Adrenal gland (tissue), 12 donors: ENCODE data around the gene STXBP1. TPM values are rescaled to one million over a fixed set of nuclear protein-coding genes. Genes with fewer than 3 reads are reported as not detected.

ENCODE experiments used
- DNase-seq, 7 donors: peaks; one replicate each; pipeline ENCODE4 v3.0.0-alpha.2; 2019 to 2020
- H3K27ac ChIP-seq, 5 donors: fragments of 200-600 bp; sonication (generic) in 4 of 5; 1 replicate in 3 of 5; 2 replicates in 2 of 5; pipeline versions ENCODE4 v1.5.1 to v1.8.0; 2016 to 2020; ENCODE audit warnings: mild to moderate bottlenecking in 1 of 5
- H3K27me3 ChIP-seq: fragments of 200-600 bp; 2 replicates; pipeline ENCODE4 v1.8.0; 2021
- H3K36me3 ChIP-seq, 2 donors: fragments of 200-600 bp; replicated peaks in 1 of 2; 1 replicate in 1 of 2; 2 replicates in 1 of 2; pipeline versions ENCODE4 v1.5.1 to v1.8.0; 2018 to 2022
- H3K4me1 ChIP-seq, 2 donors: fragments of 200-600 bp; replicated peaks in 1 of 2; 1 replicate in 1 of 2; 2 replicates in 1 of 2; pipeline versions ENCODE4 v1.5.1 to v1.8.0; 2018 to 2021
- H3K4me3 ChIP-seq, 4 donors: fragments of 200-600 bp; sonication (generic) in 3 of 4; one replicate each; pipeline ENCODE4 v1.5.1; 2016 to 2018
- H3K9me3 ChIP-seq, 3 donors: fragments of 200-600 bp; sonication (generic) in 1 of 3; replicated peaks in 1 of 3; 1 replicate in 2 of 3; 2 replicates in 1 of 3; pipeline versions ENCODE4 v1.5.1 to v1.8.0; 2016 to 2021
- POLR2A ChIP-seq, 2 donors: fragments of 450-650 bp; IDR thresholded peaks; one replicate each; pipeline ENCODE4 v1.6.1; 2017; ENCODE audit warnings: antibody characterized with exemption in 2 of 2, mild to moderate bottlenecking in 2 of 2, moderate library complexity in 1 of 2
- WGBS, 4 donors: extraction: QIAGEN DNeasy Blood & Tissue Kit in 2 of 4; methylation state at CpG; one replicate each; pipeline versions ENCODE4 v1.1.5 to v1.1.7; 2013 to 2017; 5-methylcytosine and 5-hydroxymethylcytosine counted together
- intact Hi-C, 2 donors: fragments of 100-400 bp; cut with DNase I; formaldehyde crosslinking; loops; one replicate each; pipeline versions ENCODE4 v1.14.1 to v1.15.0; 2022 to 2023
- polyA plus RNA-seq, 3 donors: library from polyadenylated mRNA; stranded (reverse); fragments of 200-250 nt in 2 of 3; fragments of 350-450 nt in 1 of 3; fragmentation: Illumina TruSeq in 1 of 3; extraction: RNeasy Lipid Tissue Mini Kit (QIAGEN cat#74804) in 1 of 3; gene quantifications; one replicate each; pipeline ENCODE4 v1.2.3, GENCODE V29; 2013 to 2014
- total RNA-seq, 9 donors: library from RNA; depleted of rRNA in 4 of 9; stranded (reverse); fragments of >200 nt in 4 of 9; fragments of 120-200 nt in 1 of 9; fragmentation: NEBNext Ultra II Directional in 1 of 9; extraction: Animal tissue kit (Norgen Biotek cat#: 25700) in 1 of 9; gene quantifications; one replicate each; pipeline versions ENCODE4 v1.1.0 to v1.2.4, GENCODE V29; 2013 to 2023
- TF ChIP-seq, protein P1 (sequence below), 6 experiments: fragments of 450-650 bp in 4 of 6; fragments of 200-600 bp in 2 of 6; sonication (generic) in 1 of 6; IDR thresholded peaks; 1 replicate in 5 of 6; 2 replicates in 1 of 6; pipeline versions ENCODE4 v1.5.1 to v1.8.0; 2016 to 2021; ENCODE audit warnings: antibody characterized with exemption in 6 of 6, mild to moderate bottlenecking in 2 of 6, moderate library complexity in 1 of 6
- donor health status: healthy with polysubstance abuse.
- donor health status: Bipolar disorder and iron deficiency.
- donor health status: DM: yes; HTN: yes; CAD: no.
- donor health status: DM: no; HTN: no; CAD: no.
- donor health status: DM: no; HTN: no; CAD: no.
- donor health status: DM: yes; HTN: yes; CAD: no.

Gene STXBP1
- total and polyA plus RNA-seq, 12 donors: 15.4 to 169 (median 59.6) TPM

- no peak overlapping the region for H3K27ac ChIP-seq
- no peaks in the 10 kb centered on the region for H3K9me3 ChIP-seq
- no peaks in the 10 kb centered on the region for H3K36me3 ChIP-seq
- TF ChIP-seq POLR2A (IDR thresholded peaks at IDR 0.05): no peak
- TF ChIP-seq, protein P1, sequence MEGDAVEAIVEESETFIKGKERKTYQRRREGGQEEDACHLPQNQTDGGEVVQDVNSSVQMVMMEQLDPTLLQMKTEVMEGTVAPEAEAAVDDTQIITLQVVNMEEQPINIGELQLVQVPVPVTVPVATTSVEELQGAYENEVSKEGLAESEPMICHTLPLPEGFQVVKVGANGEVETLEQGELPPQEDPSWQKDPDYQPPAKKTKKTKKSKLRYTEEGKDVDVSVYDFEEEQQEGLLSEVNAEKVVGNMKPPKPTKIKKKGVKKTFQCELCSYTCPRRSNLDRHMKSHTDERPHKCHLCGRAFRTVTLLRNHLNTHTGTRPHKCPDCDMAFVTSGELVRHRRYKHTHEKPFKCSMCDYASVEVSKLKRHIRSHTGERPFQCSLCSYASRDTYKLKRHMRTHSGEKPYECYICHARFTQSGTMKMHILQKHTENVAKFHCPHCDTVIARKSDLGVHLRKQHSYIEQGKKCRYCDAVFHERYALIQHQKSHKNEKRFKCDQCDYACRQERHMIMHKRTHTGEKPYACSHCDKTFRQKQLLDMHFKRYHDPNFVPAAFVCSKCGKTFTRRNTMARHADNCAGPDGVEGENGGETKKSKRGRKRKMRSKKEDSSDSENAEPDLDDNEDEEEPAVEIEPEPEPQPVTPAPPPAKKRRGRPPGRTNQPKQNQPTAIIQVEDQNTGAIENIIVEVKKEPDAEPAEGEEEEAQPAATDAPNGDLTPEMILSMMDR (IDR thresholded peaks at IDR 0.05): no peak
- intact Hi-C loops: no loop called here
- no peak for DNase-seq
- H3K4me3 ChIP-seq: no peak overlapping the region
- peaks cover 0 to 13% of the 10 kb centered on the region in 2 donors for H3K4me1 ChIP-seq
- 80 to 88% (median 85%) methylated on average over 5 of the region's 5 CpGs for WGBS, 4 donors
- no peaks in the 10 kb centered on the region for H3K27me3 ChIP-seq
These were observed 88.6 kb downstream of the STXBP1 start for GRCh38 chr9:127700594-127701255.

GRCh38 chr9:127703289-127703946 is 91.3 kb downstream of the STXBP1 start:
- H3K36me3 ChIP-seq: no peaks in the 10 kb centered on the region
- no peak overlapping the region for H3K27ac ChIP-seq
- intact Hi-C loops: no loop called here
- H3K4me1 ChIP-seq: peaks cover 0 to 5% of the 10 kb centered on the region in 2 donors
- H3K27me3 ChIP-seq: no peaks in the 10 kb centered on the region
- no peak overlapping the region for H3K4me3 ChIP-seq
- no peak for DNase-seq
- H3K9me3 ChIP-seq: no peaks in the 10 kb centered on the region
- TF ChIP-seq POLR2A (IDR thresholded peaks at IDR 0.05): no peak
- TF ChIP-seq, protein P1 (IDR thresholded peaks at IDR 0.05): no peak
- WGBS, 4 donors: 74 to 87% (median 81%) methylated on average over 8 to 9 of the region's 9 CpGs

- Histone ChIP-seq H3K4me3 (no peak overlapping the region), H3K9me3 (no peaks in the 10 kb centered on the region), H3K27me3 (no peaks in the 10 kb centered on the region), H3K4me1 (no peaks in the 10 kb centered on the region), H3K36me3 (no peaks in the 10 kb centered on the region), H3K27ac (no peak overlapping the region)
- DNase-seq: no peak
- TF ChIP-seq, protein P1 (IDR thresholded peaks at IDR 0.05): no peak
- TF ChIP-seq POLR2A (IDR thresholded peaks at IDR 0.05): no peak
- intact Hi-C loops: no loop called here
- WGBS, 4 donors: 75 to 85% (median 78%) methylated on average over 5 to 12 of the region's 12 CpGs
These were observed 93.7 kb downstream of the STXBP1 start for GRCh38 chr9:127705577-127706379.

DNA sequence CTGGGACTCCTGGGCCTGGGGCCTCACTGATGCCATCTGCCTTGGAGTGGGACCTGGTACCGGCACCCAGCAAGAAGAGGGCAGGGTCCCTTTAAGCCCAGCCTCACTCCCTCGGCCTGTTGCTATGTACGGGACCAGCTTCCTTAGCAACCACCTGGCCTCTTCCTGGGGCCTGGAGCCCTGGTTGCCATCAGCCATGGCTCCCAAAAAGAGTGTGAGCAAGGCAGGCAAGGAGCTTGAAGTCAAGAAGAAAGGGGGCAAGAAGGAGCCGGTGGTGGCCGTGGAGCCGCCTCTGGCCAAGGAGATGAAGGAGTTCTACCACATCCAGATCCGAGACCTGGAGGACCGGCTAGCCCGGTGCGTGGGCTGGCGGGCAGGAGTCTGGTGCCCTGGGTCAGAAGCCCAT is 94.8 kb downstream of the STXBP1 start, which contains the start of gene CFAP157:
Gene CFAP157, plus strand, starts transcription at position 153 of the 406 bp plus-strand sequence. Its CDS starts 44 bp downstream, at position 197.
- Histone ChIP-seq H3K9me3 (no peaks in the 10 kb centered on the region), H3K4me3 (no peak within 1 kb of the TSS), H3K4me1 (no peaks in the 10 kb centered on the region), H3K36me3 (no peaks in the 10 kb centered on the region), H3K27ac (no peak within 1 kb of the TSS), H3K27me3 (no peaks in the 10 kb centered on the region)
- intact Hi-C loops: no loop called here
- TF ChIP-seq POLR2A (IDR thresholded peaks at IDR 0.05): no peak
- TF ChIP-seq, protein P1 (IDR thresholded peaks at IDR 0.05): no peak
- 62 to 76% (median 67%) methylated on average over 9 to 11 of the region's 11 CpGs for WGBS, 4 donors
- no peak for DNase-seq
